Activated B cell treated with CpG ODN at 0.5 μM for 24 hours (primary cell): ENCODE measurements around the gene SOST. TPM values are rescaled to one million over a fixed set of nuclear protein-coding genes. Genes with fewer than 3 reads are reported as not detected.

ENCODE experiments used
- ATAC-seq: fragments of 200-7000 bp; cut with Tn5 transposase; one replicate; pipeline ENCODE4 v1.10.0; 2021; ENCODE audit warnings: low read depth, mild to moderate bottlenecking, moderate library complexity
- CTCF ChIA-PET: fragments of 350-600 bp; sonication (Branson Sonifier 250); formaldehyde crosslinking; loops from one replicate; lab custom pipeline; 2021; ENCODE audit warnings: antibody characterized with exemption; lab: Charles Lee
- POLR2A ChIA-PET: fragments of 350-600 bp; sonication (Branson Sonifier 250); formaldehyde crosslinking; loops from one replicate; lab custom pipeline; 2021; ENCODE audit warnings: antibody characterized with exemption; lab: Charles Lee
- DNase-seq: peaks from one replicate; pipeline ENCODE4 v3.0.0; 2022
- H3K27ac Mint-ChIP-seq: one replicate; pipeline ENCODE4 v1.8.0; 2020; ENCODE audit warnings: mixed read lengths
- H3K27me3 Mint-ChIP-seq: one replicate; pipeline ENCODE4 v1.8.0; 2021; ENCODE audit warnings: mixed read lengths
- H3K36me3 Mint-ChIP-seq: one replicate; pipeline ENCODE4 v1.8.0; 2021; ENCODE audit warnings: low read depth, mixed read lengths
- H3K4me1 Mint-ChIP-seq: one replicate; pipeline ENCODE4 v1.8.0; 2021; ENCODE audit warnings: mixed read lengths
- H3K4me3 Mint-ChIP-seq: one replicate; pipeline ENCODE4 v1.8.0; 2020; ENCODE audit warnings: mild to moderate bottlenecking, mixed read lengths
- H3K9me3 Mint-ChIP-seq: one replicate; pipeline ENCODE4 v1.8.0; 2020; ENCODE audit warnings: mixed read lengths
- intact Hi-C: fragments of 100-400 bp; cut with micrococcal nuclease; formaldehyde crosslinking; loops from one replicate; pipeline ENCODE4 v1.15.1; 2024
- total RNA-seq: library from RNA; stranded (reverse); gene quantifications from 2 replicates; pipeline ENCODE4 v1.2.3, GENCODE V29; 2022
- TF ChIP-seq, protein P1 (sequence below): fragments of 200-600 bp; IDR thresholded peaks from one replicate; pipeline ENCODE4 v1.8.0; 2022; ENCODE audit warnings: antibody characterized with exemption, mild to moderate bottlenecking

The SOST gene
- total RNA-seq, 1 donor from 2014 or later = not detected

DNA sequence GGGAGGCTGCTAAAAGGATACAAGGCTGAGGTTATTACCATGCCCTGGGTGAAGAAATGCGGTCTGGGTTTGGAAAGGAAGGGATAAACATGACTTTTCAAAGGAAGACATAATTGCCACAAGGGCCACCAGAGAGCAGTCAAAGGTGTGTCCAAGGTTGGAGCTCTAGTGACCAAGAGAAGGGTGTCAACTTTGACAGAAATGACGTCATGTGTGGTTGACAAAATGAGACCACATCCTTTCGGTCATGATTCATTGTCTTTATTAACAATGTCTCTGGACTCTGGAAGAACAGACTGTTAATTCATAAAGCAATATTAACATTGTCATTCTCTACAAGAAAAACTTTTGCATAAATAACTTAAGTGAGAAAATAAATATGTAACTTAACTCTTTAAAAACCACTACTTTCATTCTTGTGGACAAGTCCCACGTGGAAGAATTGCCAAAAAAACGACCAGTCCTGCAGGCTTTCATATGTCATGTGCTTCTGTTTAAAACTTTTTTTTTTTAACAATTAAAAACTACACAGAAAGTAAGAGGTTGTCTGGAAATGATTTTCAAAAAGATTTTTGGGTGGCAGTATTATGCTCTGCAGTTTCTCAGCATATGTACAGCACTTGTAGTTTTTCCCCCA lies 5.0 kb downstream of the SOST start:
- ChIA-PET CTCF (no interaction called here), POLR2A (no interaction called here)
- Mint-ChIP-seq H3K27ac (no peak overlapping the region), H3K9me3 (no peaks in the 10 kb centered on the region), H3K36me3 (no peaks in the 10 kb centered on the region), H3K4me3 (no peak overlapping the region), H3K27me3 (peaks cover 54% of the 10 kb centered on the region), H3K4me1 (peaks cover 7% of the 10 kb centered on the region)
- DNase-seq = no peak
- no peak for ATAC-seq
- intact Hi-C loops = no loop called here
- TF ChIP-seq, protein P1, sequence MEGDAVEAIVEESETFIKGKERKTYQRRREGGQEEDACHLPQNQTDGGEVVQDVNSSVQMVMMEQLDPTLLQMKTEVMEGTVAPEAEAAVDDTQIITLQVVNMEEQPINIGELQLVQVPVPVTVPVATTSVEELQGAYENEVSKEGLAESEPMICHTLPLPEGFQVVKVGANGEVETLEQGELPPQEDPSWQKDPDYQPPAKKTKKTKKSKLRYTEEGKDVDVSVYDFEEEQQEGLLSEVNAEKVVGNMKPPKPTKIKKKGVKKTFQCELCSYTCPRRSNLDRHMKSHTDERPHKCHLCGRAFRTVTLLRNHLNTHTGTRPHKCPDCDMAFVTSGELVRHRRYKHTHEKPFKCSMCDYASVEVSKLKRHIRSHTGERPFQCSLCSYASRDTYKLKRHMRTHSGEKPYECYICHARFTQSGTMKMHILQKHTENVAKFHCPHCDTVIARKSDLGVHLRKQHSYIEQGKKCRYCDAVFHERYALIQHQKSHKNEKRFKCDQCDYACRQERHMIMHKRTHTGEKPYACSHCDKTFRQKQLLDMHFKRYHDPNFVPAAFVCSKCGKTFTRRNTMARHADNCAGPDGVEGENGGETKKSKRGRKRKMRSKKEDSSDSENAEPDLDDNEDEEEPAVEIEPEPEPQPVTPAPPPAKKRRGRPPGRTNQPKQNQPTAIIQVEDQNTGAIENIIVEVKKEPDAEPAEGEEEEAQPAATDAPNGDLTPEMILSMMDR = no peak

DNA sequence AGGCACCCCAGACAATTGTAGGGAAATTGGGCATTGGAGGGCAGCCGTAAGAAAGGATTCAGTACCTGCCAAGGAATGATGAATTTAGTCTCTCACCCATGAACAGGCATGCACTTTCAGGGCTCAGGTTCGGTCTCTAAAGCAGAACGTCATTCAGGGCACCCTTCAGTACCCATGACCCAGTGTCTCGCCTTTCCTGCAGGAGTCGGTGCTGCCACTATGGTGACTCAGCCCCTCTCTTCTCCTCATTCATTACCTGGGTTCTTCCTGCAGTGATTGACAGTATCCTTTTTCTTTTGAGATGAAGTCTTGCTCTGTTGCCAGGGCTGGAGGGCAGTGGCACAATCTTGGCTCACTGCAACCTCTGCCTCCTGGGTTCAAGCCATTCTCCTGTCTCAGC lies 8.4 kb downstream of the SOST start:
- POLR2A ChIA-PET = no interaction called here
- peaks cover 48% of the 10 kb centered on the region for H3K27me3 Mint-ChIP-seq
- H3K27ac Mint-ChIP-seq = no peak overlapping the region
- H3K4me3 Mint-ChIP-seq = no peak overlapping the region
- no peaks in the 10 kb centered on the region for H3K36me3 Mint-ChIP-seq
- CTCF ChIA-PET = interaction anchor here (0.9 to 1.3 kb wide), 2 partner anchors 10 kb away, joined by 3 to 6 read pairs; no protein-coding TSS in a partner anchor
- TF ChIP-seq, protein P1 = no peak
- no peaks in the 10 kb centered on the region for H3K9me3 Mint-ChIP-seq
- DNase-seq (no peak), ATAC-seq (no peak)
- peaks cover 7% of the 10 kb centered on the region for H3K4me1 Mint-ChIP-seq
- intact Hi-C loops = no loop called here

DNA sequence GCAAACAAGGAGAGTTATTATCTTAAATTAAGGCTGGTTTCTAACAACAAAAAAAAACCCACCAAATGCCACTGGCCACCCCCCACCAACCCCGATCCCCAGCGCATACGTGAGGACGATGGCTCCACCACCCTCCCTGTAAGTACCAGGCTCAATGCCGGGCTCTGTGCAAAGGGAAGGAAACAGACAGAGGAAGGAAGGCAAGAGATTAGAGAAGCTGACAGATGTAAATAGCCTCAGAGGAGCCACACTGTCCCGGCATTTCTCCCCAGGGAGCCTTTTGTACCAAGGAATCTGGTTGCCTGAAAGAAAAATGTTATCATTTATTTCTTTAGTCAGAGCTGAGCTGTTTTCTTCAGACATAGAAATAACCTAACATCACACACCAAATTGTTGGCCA lies 13.1 kb downstream of the SOST start:
- POLR2A ChIA-PET = interaction anchor here (0.6 kb wide), 1 partner anchor 106 kb away, joined by 10 read pairs; no protein-coding TSS in a partner anchor
- Mint-ChIP-seq H3K27ac (no peak overlapping the region), H3K4me3 (no peak overlapping the region), H3K27me3 (peaks cover 50% of the 10 kb centered on the region), H3K36me3 (no peaks in the 10 kb centered on the region), H3K9me3 (no peaks in the 10 kb centered on the region), H3K4me1 (peaks cover 7% of the 10 kb centered on the region)
- CTCF ChIA-PET = no interaction called here
- intact Hi-C loops = no loop called here
- ATAC-seq (no peak), DNase-seq (no peak)
- TF ChIP-seq, protein P1 = no peak

DNA sequence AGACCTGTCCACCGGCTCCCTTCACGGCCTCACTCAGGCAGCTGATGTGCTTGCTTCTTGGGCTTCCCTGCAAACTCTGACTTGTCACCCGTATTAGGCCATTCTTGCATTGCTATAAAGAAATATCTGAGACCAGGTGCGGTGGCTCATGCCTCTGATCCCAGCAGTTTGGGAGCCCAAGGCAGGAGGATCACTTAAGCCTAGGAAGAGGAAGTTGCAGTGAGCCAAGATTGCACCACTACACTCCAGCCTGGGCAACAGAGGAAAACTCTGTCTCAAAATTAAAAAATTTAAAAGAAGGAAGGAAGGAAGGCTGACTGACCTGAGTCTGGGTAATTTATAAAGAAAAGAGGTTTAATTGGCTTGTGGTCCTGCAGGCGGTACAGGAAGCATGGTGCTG lies 17.0 kb downstream of the SOST start:
- intact Hi-C loops = no loop called here
- Mint-ChIP-seq H3K27ac (no peak overlapping the region), H3K4me1 (no peaks in the 10 kb centered on the region), H3K4me3 (no peak overlapping the region), H3K36me3 (no peaks in the 10 kb centered on the region), H3K27me3 (peaks cover 46% of the 10 kb centered on the region), H3K9me3 (no peaks in the 10 kb centered on the region)
- TF ChIP-seq, protein P1 = no peak
- CTCF ChIA-PET = no interaction called here
- no peak for DNase-seq
- POLR2A ChIA-PET = no interaction called here
- ATAC-seq = no peak

DNA sequence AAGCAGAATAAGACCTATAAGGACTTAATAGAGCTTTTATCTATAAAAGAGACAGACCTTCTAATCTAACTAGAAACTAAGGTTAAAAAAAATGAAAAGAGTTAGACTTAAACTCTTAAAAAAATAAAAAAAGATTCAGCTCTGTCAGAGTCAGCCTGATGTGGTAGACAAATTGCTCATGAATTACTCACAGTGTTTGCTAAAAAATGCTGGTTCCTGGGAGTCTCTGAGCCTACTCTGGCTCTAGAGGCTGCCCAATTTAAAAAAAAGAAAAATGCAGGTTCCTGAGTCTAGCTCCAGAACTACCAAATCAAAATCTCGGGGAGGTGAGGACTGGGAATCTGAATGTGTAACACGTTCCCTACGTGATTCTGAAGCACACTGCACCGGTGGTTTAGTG lies 18.1 kb downstream of the SOST start:
- Mint-ChIP-seq H3K27me3 (peaks cover 45% of the 10 kb centered on the region), H3K9me3 (no peaks in the 10 kb centered on the region), H3K36me3 (no peaks in the 10 kb centered on the region), H3K27ac (no peak overlapping the region), H3K4me1 (no peaks in the 10 kb centered on the region), H3K4me3 (no peak overlapping the region)
- POLR2A ChIA-PET = interaction anchor here (0.5 kb wide), 1 partner anchor 767 kb away, joined by 7 read pairs; no protein-coding TSS in a partner anchor
- DNase-seq = no peak
- TF ChIP-seq, protein P1 = no peak
- CTCF ChIA-PET = interaction anchor here (1.0 to 1.4 kb wide), 2 partner anchors 19 to 165 kb away, joined by 3 read pairs; no protein-coding TSS in a partner anchor
- intact Hi-C loops = no loop called here
- no peak for ATAC-seq
